ENCODE results near the gene DCDC2C.

DCDC2C gene

DNA sequence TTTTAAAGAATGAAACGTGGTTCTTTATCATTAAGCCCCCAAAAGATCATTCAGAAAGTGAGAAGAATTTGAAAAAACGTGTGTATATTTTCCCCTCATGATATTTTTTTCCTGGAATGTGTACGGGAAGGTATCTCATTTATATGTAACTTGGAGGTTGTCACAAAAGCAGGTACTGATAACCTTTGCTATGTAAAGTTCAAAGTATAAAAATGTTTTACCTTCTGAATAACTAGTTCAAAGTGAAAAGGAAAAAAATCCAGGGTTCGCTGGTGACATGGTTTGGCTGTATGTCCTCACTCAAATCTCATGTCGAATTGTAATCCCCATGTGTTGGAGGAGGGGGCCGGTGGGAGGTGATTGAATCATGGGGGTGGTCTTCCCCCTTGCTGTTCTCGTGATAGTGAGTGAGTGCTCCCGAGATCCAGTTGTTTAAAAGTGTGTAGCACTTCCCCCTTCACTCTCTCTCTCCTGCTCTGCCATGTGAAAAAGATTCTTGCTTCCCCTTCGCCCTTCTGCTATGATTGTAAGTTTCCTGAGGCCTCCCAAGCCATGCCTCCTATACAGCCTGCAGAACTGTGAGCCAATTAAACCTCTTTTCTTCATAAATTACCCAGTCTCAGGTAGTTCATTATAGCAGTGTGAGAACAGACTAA, 144.2 kb downstream of the DCDC2C start:
- DNase-seq = no peak

DNA sequence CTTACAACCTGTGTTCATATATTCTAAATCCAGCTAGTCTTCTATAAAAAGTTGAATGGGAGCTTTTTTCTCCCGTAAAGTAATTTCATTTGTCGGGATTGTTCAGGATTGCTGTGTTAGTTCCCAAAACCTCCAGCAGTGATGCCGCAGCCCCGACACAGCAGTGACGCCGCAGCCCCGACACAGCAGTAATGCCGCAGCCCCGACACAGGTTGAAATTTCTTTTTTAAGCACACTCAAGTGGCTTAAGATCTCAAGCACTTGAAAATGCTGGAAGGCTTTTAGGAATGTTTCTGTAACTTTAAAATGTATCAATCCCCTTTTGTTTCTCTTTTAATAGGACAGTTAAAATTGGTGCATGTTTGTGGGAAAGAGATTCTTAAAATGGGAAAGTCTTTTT, 145.4 kb downstream of the DCDC2C start:
- DNase-seq = no peak

DNA sequence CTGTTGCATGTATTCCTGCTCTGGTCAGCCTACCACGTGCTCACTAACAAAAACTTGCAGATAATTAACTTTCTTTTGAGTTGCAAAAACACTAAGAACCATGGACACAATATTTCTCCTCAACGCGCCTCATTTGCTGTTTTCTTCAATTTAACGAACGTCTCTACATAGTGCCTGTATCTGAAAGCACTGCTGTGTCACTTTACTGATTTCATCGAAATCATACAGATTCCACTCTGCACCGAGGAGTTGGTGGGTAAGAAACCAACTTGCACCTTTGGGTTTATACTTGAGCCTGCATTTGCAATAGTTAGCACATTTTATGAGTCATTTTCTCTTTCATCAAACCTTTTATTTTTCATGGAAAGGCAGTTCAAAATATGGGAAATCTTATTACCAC, 145.8 kb downstream of the DCDC2C start:
- no peak for DNase-seq

DNA sequence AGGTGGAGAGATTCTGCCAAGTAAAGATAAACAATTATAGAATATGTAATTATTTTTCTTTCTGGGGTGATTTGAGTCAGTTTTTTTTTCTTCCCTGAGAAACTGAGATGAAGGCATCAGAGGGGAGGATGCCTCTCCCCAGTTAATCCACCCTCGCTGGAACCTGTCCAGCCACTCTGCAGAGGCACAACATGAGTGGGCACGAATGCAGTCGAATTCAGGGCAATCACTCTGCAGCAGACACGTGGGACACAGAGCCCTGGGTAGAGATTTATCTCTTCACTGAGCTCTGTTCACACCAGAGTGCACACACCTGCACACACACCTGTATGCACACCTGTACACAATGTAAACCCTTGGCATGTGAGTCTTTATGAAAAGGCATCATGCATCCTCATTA, 154.2 kb downstream of the DCDC2C start:
- DNase-seq = no peak

DNA sequence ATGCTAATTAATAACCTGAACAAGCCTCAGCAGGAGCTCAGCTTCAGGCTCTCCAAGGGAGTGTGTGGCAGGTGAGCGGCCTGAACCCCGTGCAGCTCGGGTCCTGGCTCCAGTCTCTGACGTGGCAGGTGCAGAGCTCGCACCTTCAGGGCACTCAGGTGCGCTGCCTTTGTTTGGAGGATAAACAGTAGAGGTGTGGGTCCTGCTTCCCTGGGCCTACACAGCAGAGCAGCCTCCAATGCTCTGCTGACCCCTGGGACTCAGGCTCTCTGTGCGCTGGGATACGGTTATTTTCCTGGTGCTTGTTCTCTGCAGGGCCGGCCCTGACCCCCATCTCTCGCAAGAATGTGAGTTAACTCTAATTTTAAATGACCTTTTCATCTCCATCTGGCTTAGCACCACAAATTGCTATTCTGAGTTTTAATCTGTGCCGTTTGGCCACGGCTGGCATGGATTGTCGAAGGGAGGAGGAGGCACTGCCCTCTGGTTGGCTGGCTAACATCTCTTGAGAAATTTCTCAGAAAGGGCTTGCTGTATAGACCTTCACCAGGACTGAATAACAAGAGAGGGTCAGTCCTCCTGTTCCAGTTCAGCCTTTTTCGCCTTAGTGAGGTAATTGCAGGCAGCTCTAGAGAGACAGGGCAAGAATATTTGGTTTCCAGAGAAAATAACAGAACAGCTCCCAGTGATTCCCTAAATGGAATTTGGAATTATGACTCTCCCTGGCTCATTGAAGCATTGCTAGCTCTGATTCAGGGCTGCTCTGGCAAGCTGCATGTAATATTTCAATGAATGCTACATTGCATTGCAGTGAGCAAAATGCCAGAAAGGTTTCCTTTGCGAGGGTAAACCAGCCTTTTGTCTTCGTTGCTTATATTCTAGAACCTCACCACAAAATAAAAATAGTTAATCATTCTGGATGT, 161.8 kb downstream of the DCDC2C start:
- DNase-seq = no peak

DNA sequence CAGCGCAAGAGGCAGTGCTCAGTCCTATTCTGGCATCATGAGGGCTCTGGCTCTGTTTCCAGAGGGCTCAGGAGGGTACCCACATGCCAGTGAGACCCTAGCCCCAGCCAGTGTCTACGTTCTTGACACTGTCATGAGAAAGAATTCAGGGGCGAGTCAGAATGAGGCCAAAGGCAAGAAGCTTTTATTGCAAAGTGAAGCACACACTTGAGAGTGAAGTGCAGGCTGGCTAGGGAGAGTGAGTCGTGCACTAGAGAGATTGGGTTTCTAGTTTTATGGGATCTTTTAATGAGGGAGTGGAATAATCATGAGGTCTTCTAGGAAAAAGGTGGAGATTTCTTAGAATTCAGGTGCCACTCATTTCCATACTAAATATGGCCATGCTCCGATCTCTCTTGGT, 164.1 kb downstream of the DCDC2C start:
- DNase-seq = no peak

DNA sequence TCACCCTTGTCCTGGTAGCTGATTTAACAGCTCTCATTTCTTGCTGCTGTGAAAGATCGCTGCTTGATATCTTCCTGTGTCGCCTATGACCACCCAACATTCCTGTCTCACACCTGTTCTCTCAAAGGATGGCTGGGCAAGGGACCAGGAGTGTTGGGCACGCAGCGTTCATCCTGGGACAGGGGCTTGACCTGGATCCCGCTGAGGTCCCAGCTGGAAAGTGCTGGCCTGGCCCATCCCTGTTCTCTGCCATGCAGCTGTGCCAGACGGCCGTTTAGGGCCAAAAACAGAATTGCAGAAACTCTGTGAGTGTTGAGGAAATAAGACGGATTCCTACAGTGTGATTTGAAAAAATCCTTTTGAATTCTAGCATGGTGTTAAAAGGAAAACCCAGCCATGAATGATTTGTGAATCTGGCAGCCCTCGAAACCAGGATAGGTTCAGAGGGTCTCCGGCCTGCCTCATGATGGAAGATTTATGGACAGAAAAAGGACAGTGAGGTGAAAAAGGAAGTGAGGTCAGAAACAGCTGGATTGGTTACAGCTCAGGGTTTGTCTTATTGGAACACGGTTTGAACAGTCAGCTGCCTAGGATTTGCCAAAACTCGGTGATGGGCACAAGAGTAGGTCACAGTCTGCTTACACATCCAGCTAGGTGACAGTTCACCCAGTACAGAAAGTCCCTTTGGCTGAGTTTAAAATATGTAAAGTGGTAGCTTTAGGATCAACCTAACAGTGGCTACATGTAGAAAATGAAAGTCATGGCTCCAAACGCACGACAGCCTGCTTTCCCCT, 164.8 kb downstream of the DCDC2C start:
- DNase-seq = no peak

DNA sequence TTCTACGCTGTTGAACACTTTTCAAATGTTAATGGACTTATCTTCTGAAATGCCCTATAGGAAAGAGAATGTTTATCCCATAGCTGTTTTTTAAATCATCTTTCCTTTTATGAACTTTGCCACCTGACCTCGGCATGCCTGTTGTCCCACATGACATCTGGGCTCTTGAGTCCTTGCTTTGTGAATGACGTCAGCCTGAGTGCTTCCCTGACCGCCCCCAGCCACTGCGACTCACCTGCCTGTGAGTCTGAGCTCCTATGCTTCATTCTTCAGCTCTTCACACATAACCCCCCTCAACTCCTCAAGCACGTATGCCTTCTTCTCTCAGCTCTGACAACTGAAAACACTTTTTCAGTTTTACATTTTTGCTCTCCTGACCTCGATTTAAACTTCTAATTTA, 166.8 kb downstream of the DCDC2C start:
- DNase-seq = no peak

DNA sequence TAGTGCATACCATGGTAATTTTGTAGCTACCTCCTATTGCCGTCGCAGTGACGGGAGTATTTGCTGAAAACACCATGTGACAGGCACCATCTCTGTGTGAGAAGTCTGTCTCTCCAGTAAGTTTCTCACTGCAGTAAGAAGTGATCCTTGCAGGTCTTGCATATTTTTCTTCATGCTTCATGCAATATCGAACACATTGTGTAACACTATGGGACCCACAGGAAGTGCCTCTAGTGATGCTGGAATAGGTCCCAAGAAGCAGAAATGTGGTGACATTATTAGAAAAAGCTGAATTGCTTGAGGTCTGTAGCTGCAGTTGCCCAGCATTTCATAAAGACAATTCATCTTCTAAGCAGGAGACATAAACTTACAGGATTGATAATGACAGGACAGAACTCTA, 167.6 kb downstream of the DCDC2C start:
- DNase-seq = no peak

DNA sequence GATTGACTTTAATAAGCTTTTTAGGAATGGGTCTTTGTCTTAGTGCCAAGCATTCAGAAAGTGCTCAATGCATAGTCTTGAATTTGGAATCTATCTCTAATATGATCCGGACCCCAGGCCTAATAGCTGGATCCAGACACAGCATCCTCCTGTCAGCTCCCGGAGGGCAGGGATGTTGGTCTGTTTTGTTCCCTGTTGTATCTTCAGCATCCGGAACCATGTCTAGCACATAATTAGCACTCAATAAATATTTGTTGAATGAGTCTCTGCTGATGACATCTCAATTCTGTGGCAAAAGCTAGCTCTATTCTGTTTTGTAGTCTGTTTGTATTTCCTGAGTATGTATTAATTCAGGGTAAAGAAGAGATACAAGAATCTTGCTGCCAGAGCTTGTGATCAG, 169.1 kb downstream of the DCDC2C start:
- no peak for DNase-seq

DNA sequence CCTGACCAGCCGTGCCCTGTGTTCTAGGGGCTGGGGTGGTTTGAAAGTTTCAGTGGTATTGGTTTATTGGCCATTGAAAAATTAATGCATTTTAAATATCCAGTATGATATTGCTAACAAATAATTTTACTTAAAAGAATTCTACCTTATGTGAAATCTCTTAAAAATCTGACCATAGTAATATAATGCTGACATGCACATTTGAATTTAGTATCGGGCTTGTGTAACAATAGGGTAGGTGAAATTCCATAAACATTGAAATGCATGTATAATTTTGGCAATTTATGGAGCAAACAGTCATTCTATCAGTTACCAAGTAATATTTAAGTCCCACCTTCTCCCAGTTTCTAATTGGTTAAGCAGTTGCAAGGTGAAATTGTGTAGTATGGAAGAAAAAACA, 170.5 kb downstream of the DCDC2C start:
- no peak for DNase-seq

DNA sequence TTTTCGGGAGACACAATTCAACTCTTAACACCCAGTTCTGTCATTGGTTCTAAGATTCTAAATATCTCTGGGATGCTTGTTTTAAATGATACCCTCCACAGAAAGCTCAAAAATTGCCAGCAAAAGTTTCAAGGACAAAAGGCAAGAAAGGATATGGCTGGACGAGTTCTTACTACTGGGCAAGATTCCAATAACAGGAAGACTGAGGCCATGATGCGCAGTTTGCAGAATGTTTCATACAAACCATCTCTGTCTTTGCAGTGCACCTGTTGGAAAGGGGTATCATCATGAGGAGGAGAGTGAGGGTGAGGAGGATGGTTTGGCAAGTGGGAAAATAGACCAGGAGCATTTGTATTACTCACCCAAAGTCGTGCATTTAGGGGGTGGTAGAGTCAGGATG, 172.8 kb downstream of the DCDC2C start:
- no peak for DNase-seq

DNA sequence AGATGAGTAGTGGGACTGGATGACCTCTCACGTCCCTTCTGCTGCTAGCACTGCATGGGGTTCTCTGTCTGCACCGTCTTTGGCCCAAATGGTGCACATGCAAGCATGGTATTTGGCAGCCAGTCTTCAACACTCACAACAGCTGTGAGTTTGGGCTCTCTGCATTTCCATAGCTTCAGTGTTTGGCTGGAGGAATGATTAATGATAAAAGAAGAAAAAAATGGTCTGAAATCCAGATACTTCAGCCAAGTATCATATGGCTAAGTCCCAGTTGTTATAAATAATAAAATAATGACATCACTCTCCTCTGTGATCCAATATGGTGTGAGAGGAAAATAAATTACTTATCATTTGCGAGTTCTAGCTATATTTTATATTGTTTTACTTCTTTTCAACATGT, 173.3 kb downstream of the DCDC2C start:
- no peak for DNase-seq

DNA sequence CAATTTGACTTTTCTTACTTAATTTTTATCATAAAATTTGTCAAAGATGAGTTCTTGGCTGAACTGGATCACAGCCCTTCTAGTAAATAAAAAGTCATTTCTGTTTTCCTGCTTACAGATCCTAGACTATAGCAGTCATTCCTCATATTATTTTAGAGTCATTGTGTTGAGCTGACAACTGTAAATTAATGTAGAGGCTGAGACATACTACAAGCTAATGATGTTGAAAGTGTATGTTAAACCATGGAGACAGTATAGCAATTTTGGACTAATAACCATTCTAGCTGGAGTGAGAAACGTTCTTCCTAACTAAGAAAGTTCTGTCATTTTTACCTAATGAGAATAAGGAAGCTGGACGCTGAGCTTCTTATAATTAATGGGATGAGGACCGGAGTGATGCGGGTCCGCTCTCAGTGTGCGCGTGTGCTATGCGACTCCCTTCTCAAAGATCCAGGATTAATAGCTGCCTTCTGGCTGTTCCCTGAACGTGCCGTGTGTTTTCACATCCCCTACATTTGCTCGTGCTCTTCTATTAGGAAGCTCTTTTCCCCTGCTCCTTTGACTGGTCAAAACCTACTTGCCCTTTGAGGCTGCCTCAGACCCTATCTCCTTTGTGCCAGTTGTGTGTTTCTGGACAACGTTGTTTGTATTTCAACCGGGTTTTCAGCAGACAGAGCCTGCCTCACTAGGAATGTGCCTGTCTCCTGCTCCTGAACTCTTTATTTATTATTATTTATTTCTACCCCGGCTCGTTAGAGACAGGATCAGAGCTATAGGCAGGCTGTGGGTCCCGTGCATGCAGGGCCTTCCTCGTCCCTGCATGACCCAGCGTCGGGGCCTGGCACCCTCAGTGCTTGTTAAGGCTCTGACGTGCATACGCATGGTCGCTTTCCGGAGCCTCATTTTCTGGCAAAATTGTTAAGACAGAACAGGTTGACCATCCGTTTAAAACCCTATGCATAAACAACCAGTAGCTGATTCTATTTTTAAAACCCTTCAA, 182.6 kb downstream of the DCDC2C start:
- no peak for DNase-seq

DNA sequence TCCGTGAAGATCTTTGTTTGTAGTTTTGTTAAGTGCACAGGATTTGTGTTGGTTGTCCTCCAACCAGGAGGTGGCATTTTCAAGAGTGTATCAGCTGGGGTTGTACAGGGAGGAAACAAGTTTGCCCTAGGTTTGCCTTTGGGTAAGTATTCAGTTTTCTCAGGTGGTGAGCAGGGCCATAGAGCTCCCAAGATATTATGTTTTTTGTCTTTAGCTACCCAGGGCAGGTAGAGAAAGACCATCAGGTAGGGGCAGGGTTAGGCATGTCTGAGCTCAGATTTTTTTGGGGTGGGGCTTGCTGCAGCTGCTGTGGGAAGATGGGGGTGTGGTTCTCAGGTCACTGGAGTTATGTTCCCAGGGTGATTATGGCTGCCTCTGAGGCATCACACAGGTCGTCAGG, 191.6 kb downstream of the DCDC2C start:
- no peak for DNase-seq

Data from SIG-M5 (cell line).